Measurements from ENCODE around the gene AMH.

Gene AMH

GRCh38 chr19:2237869-2238153 is 11.3 kb upstream of the AMH start:
- H3K27ac ChIP-seq, result peak overlapping the region; percentile 95
- TF ChIP-seq ZFX (IDR thresholded peaks at IDR 0.05), result no peak
- TF ChIP-seq CTCF (conservative IDR thresholded peaks at IDR 0.05), result no peak

GRCh38 chr19:2239173-2239572 is 9.9 kb upstream of the AMH start:
- H3K27ac ChIP-seq, result peak overlapping the region; percentile 49
- TF ChIP-seq CTCF (conservative IDR thresholded peaks at IDR 0.05) (no peak), ZFX (IDR thresholded peaks at IDR 0.05) (no peak)

DNA sequence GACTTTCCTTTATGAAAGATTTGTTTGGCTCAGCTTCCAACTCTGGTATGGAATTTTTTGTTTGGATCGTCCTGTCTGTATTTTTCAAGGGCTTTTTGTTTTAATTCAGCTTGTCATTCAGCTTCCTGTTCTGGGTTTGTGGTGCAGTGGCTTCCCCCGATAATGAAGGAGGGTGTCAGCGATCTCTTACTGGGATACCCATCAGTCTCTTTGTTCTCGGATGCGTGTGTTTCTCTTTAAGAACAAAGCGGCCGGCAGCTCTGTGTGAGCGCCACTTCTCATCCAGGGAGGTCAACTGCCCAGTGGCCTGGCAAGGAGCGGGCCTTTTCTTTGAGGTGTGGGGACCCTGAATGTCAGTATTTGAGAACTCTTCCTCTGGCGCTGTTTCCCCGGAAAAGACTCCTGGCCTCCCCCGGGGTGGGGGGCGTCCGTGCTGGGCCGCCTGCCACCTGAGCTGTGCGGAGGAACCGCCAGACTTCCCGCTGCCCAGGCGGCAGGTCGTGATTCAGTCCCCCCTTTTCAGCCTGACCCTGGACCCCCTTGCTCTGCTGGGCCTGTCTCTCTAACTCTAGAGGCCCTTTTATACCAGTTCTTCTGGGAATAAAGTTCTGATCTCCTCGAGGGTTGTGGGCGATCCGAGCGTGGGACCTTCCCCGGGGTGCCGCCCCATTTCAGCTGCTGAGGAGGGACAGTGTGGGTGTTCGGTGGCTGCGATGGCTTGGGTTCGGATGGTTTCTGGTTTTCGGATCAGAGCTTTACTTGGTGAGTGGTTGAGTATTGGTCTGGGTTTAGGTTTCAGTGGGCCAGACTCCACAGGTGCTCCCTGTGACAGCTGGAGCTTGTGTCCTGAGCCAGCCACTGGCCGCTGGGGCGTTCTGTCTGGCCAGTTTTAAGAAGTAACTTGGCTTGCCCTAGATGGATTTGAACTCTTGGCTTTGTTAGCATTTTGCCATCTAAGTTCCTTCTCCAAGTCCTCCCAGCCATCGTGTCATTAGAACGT is 9.1 kb upstream of the AMH start:
- H3K27ac ChIP-seq, result peak overlapping the region; percentile 55
- TF ChIP-seq ZFX (IDR thresholded peaks at IDR 0.05), result no peak
- TF ChIP-seq CTCF (conservative IDR thresholded peaks at IDR 0.05), result no peak

DNA sequence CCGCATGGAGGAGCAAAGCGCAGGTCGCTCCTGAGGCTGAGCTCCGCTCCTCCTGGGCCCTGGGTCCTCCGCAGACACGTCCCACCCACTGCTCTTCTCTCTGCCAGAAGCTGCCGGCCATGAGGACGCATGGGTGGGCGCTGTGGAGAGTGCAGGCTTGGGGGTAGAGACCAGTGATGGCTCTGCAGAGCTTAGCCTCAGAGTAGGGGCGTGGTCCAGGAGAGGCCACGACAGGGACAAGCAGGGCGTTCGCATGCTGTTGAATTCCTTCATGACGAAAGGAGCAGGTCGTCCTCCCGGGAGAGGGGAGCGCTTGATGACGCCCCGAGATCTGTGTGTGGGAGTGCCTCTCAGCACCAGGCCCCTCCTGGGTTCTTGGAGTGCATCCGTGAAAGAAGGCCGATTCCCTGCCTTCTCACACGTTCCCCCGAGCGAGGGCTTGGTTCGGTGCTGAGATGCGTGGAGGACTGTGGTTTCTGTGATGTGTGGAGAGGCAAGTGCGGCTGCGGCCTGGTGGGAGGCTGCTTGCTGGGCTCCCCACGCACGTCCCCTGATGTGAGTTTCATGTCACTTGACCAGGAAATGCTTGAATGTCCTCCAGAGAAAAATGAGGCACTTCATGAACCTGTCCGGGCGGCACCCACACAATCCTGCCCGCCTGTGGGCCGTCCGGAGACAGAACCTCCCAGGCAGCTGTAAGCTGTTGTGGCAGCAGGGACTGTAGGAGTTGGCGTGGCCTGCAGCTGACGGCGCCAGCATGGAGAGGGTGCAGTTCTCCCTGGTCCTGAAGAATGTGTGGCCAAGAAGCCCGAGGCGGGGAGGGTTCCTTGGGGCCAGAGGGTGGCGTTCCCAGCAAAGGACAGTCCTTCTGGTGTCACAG is 8.0 kb upstream of the AMH start:
- TF ChIP-seq CTCF (conservative IDR thresholded peaks at IDR 0.05), result no peak
- no peak for TF ChIP-seq ZFX (IDR thresholded peaks at IDR 0.05)

DNA sequence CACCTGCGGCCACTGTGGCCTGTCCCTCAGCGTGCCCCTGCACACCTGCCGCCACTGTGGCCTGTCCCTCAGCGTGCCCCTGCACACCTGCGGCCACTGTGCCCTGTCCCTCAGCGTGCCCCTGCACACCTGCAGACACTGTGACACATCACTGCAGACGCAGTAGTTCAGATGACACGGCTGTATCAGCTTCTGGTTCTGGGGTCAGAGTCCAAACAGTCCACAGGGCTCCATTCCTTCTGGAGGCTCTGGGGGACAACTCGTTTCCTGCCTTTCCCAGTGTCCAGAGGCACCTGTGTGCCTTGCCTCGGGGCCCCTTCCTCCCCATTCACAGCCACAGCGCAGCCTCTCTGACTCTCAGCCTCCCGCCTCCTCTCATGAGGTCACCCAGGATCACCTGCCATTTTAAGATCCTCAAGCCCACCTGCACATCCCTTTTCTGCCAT is 7.0 kb upstream of the AMH start:
- peak overlapping the region; percentile 55; the same call in 1 of the 2 replicates for H3K27ac ChIP-seq
- no peak for TF ChIP-seq ZFX (IDR thresholded peaks at IDR 0.05)
- no peak for TF ChIP-seq CTCF (conservative IDR thresholded peaks at IDR 0.05)

More for the DNA sequence above, 8.0 kb upstream of the AMH start:
- peak overlapping the region; percentile 55 for H3K27ac ChIP-seq

DNA sequence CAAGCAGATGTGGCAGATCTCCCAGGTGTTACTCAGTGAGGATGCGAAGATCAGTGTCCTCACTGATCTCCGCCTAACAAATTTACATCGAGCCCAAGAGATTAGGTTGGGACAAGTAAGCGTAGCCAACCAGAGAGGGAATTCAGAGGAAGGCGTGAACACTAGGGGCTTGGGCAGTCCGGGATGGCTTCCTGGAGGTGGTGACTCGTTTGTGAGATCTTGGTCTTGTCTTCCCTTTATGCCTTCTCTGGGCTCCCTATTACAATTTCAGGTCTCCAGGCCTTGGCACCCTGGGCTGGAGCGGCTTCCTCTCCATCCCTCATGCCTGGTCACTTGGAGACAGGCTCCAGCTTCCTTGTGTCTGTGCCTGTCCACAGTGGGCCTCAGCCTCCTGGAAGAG is 6.3 kb upstream of the AMH start:
- TF ChIP-seq CTCF (conservative IDR thresholded peaks at IDR 0.05) (no peak), ZFX (IDR thresholded peaks at IDR 0.05) (no peak)
- no peak overlapping the region for H3K27ac ChIP-seq
